Measurements from ENCODE around the gene UBQLN3. TPM values are rescaled to one million over a fixed set of nuclear protein-coding genes. Genes with fewer than 3 reads are reported as not detected.

The UBQLN3 gene
- total and polyA plus RNA-seq, 10 of the 15 experiments (the other 5 are each of a cell fraction or from before 2014, with no cell fraction given) = not detected

GRCh38 chr11:5504403-5504921 lies 5.3 kb downstream of the UBQLN3 start:
- no peaks in the 10 kb centered on the region for H4K20me1 ChIP-seq (ENCODE audit: control insufficient read depth, insufficient read depth)
- ChIA-PET CTCF (interaction anchor here (0.5 to 2.3 kb wide), 3 partner anchors 28 to 39 kb away, joined by 3 to 7 read pairs (median 3); no protein-coding TSS in a partner anchor), POLR2A (interaction anchor here (0.8 kb wide), 1 partner anchor 45 kb away, joined by 3 read pairs; no protein-coding TSS in a partner anchor), RAD21 (ENCODE audit: unreplicated experiment) (interaction anchor here (1.2 kb wide), 1 partner anchor 18 kb away, joined by 3 read pairs; no protein-coding TSS in a partner anchor), SMC1A (ENCODE audit: uncharacterized antibody, unreplicated experiment) (interaction anchor here (1.0 to 2.4 kb wide), 2 partner anchors 28 to 313 kb away, joined by 3 to 7 read pairs; no protein-coding TSS in a partner anchor)
- DNase-seq (ENCODE audit: low read depth, low spot score) (no peak), FAIRE-seq (no peak), ATAC-seq (peak; percentile 21; the same call in 1 of the 3 replicates)
- no peaks in the 10 kb centered on the region for H3K36me3 ChIP-seq (ENCODE audit: control insufficient read depth in 2 of 2, insufficient read depth in 2 of 2, low read length in 1 of 2)
- H3K4me3 ChIP-seq = no peak overlapping the region
- H3K27ac ChIP-seq (ENCODE audit: control insufficient read depth, insufficient read depth) = no peak overlapping the region
- TF ChIP-seq BCLAF1 (IDR thresholded peaks at IDR 0.05) (no peak), HCFC1 (IDR thresholded peaks at IDR 0.05; ENCODE audit: low read length) (no peak), SPI1 (IDR thresholded peaks at IDR 0.05; ENCODE audit: borderline replicate concordance, insufficient read depth, low read depth, low read length) (peak; percentile 71; the same call in 1 of the 2 replicates)
- H2AFZ ChIP-seq (ENCODE audit: control insufficient read depth, low read depth, low read length) = no peak overlapping the region
- no peak overlapping the region for H3K9ac ChIP-seq (ENCODE audit: control insufficient read depth, insufficient read depth, low read length)
- no TSS peak for BruUV-seq (replicated peaks)
- no peaks in the 10 kb centered on the region for H3K9me3 ChIP-seq (replicated peaks; ENCODE audit: control insufficient read depth, insufficient read depth, low read length)
- in situ Hi-C loops (cut with MboI) = no loop called here
- H3K79me2 ChIP-seq (ENCODE audit: control insufficient read depth, insufficient read depth, low read length) = no peaks in the 10 kb centered on the region
- 11% methylated on average over 2 of the region's 2 CpGs for WGBS (ENCODE audit: insufficient coverage, insufficient replicate concordance, low lambda C conversion rate, missing lambda C conversion rate)
- no peak overlapping the region for H3K4me2 ChIP-seq (ENCODE audit: control insufficient read depth, insufficient read depth)
- no peaks in the 10 kb centered on the region for H3K4me1 ChIP-seq (ENCODE audit: control insufficient read depth, insufficient read depth, low read length)
- intact Hi-C loops (cut with micrococcal nuclease; ENCODE audit: unreplicated experiment) = no loop called here
- H3K27me3 ChIP-seq (replicated peaks in 1 of 2; ENCODE audit: control insufficient read depth in 2 of 2, insufficient read depth in 2 of 2, low read length in 1 of 2) = no peaks in the 10 kb centered on the region
